Vagina (tissue), 2 donors: Measurements from ENCODE around the gene PLEKHS1. TPM values are rescaled to one million over a fixed set of nuclear protein-coding genes. Genes with fewer than 3 reads are reported as not detected.

ENCODE experiments used
- DNase-seq, 2 donors: peaks; one replicate each; pipeline ENCODE4 v3.0.0-alpha.2; 2017; ENCODE audit errors: extremely low spot score in 2 of 2
- H3K27ac ChIP-seq: fragments of 200-600 bp; sonication (generic); one replicate; pipeline ENCODE4 v1.5.1; 2019
- H3K27me3 ChIP-seq: fragments of 200-600 bp; sonication (generic); one replicate; pipeline ENCODE4 v1.5.1; 2019
- H3K36me3 ChIP-seq, 2 donors: fragments of 200-600 bp; sonication (generic); one replicate each; pipeline ENCODE4 v1.5.1; 2017 to 2019
- H3K4me1 ChIP-seq: fragments of 200-600 bp; sonication (generic); one replicate; pipeline ENCODE4 v1.5.1; 2019
- H3K4me3 ChIP-seq, 2 donors: fragments of 200-600 bp; sonication (generic); 1 replicate in 1 of 2; 2 replicates in 1 of 2; pipeline ENCODE4 v1.5.1; 2016 to 2019
- H3K9me3 ChIP-seq: fragments of 200-600 bp; sonication (generic); one replicate; pipeline ENCODE4 v1.5.1; 2019
- CTCF ChIP-seq, 3 experiments: fragments of 450-650 bp in 2 of 3; fragments of 200-600 bp in 1 of 3; sonication (generic) in 1 of 3; IDR thresholded peaks; one replicate each; pipeline ENCODE4 v1.5.1; 2017 to 2019; ENCODE audit warnings: antibody characterized with exemption in 3 of 3, mild to moderate bottlenecking in 2 of 3, moderate library complexity in 2 of 3
- POLR2A ChIP-seq, 2 donors: fragments of 450-650 bp; IDR thresholded peaks; one replicate each; pipeline ENCODE4 v1.6.1; 2017; ENCODE audit warnings: antibody characterized with exemption in 2 of 2, mild to moderate bottlenecking in 2 of 2, moderate library complexity in 2 of 2
- POLR2AphosphoS5 ChIP-seq, 2 donors: sonication (generic); formaldehyde crosslinking; IDR thresholded peaks; one replicate each; pipeline ENCODE4 v1.9.0; 2017; ENCODE audit warnings: antibody characterized with exemption in 2 of 2, mild to moderate bottlenecking in 2 of 2, low read depth in 1 of 2; ENCODE audit not compliant: insufficient read depth in 1 of 2
- intact Hi-C: fragments of 100-400 bp; cut with DNase I; formaldehyde crosslinking; loops from one replicate; pipeline ENCODE4 v1.15.1; 2023
- total RNA-seq: library from RNA; depleted of rRNA; stranded (reverse); fragments of >200 nt; gene quantifications from one replicate; pipeline ENCODE4 v1.2.3, GENCODE V29; 2016

The PLEKHS1 gene
- total RNA-seq, 1 donor from 2014 or later = not detected

DNA sequence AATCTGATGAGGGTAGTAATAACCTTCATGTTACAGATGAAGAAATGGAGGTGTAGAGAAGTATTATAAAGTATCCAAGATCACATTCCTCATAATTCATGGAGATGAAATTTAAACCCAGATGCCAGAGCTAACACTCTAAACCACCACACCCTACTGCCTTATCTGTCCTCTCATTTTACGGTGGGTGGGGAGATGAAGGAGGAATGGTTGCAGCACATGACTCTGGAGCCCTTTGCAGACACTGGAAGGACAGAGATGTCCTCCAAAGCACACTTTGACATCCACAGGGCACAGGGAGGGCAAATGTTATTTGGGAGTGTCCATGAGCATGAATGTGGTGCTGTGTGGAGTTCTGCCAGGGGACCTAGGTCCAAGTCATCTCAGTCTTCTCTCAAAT lies 1.1 kb downstream of the PLEKHS1 start:
- intact Hi-C loops = no loop called here
- no peak overlapping the region for H3K27ac ChIP-seq

GRCh38 chr10:113753020-113753692 lies 1.7 kb downstream of the PLEKHS1 start:
- Histone ChIP-seq H3K4me1 (no peaks in the 10 kb centered on the region), H3K4me3 (no peak overlapping the region), H3K27me3 (no peaks in the 10 kb centered on the region), H3K9me3 (no peaks in the 10 kb centered on the region), H3K36me3 (no peaks in the 10 kb centered on the region), H3K27ac (no peak overlapping the region)
- no peak for DNase-seq
- no peak for TF ChIP-seq CTCF (IDR thresholded peaks at IDR 0.05)
- no peak for TF ChIP-seq POLR2A (IDR thresholded peaks at IDR 0.05)
- no peak for TF ChIP-seq POLR2AphosphoS5 (IDR thresholded peaks at IDR 0.05; ENCODE audit: insufficient read depth in 1 of 2, low read depth in 1 of 2)
- intact Hi-C loops = no loop called here

More for the DNA sequence above, 1.1 kb downstream of the PLEKHS1 start:
- no peaks in the 10 kb centered on the region for H3K36me3 ChIP-seq
- no peak overlapping the region for H3K4me3 ChIP-seq
- no peaks in the 10 kb centered on the region for H3K9me3 ChIP-seq
- H3K4me1 ChIP-seq = no peaks in the 10 kb centered on the region
- H3K27me3 ChIP-seq = no peaks in the 10 kb centered on the region
- DNase-seq = no peak
- TF ChIP-seq POLR2A (IDR thresholded peaks at IDR 0.05) (no peak), POLR2AphosphoS5 (IDR thresholded peaks at IDR 0.05; ENCODE audit: insufficient read depth in 1 of 2, low read depth in 1 of 2) (no peak)

DNA sequence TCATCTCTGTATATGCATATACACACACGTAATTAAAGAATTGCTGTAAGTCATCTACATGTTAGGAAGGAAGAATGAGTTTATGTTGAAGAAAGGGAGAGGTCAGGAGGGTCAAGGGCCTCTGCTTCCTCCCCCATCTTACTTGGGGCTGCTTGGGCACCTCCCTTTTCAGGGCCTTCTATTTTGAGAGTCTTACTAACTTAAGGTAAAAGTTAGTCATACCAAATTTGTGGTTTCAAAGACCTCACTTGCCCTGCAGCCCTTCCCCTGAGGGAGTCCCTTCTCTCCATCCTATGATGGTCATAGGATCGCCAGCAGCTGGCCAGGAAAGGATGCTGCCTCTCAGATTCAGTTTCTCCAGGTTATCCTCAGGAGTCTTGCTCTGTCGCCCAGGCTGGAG lies 2.6 kb downstream of the PLEKHS1 start:
- intact Hi-C loops = no loop called here
- no peak overlapping the region for H3K4me3 ChIP-seq
- H3K36me3 ChIP-seq = no peaks in the 10 kb centered on the region
- H3K27me3 ChIP-seq = no peaks in the 10 kb centered on the region
- no peak overlapping the region for H3K27ac ChIP-seq
- H3K9me3 ChIP-seq = no peaks in the 10 kb centered on the region
- TF ChIP-seq POLR2A (IDR thresholded peaks at IDR 0.05) = no peak
- no peak for DNase-seq
- H3K4me1 ChIP-seq = no peaks in the 10 kb centered on the region

DNA sequence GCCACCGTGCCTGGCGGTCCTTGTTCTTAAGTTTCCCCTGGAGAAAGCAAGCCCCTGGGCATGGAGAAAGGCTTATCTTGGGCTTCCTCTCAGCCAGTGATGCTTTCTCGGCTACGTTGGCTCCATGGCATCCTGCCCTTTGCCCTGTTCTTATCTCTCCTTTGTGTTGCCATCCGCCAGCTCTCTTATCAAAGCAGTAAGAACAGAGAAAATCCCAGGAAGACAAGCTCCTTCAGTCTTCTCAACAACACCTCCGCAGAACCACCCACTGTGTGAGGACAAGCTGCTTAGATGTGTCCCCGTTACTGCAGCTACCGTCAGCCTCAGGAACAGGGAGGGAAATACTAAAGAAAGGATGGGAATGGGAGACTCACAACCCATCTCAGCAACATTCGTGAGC lies 3.3 kb downstream of the PLEKHS1 start:
- Histone ChIP-seq H3K27ac (no peak overlapping the region), H3K9me3 (no peaks in the 10 kb centered on the region), H3K4me3 (no peak overlapping the region), H3K36me3 (no peaks in the 10 kb centered on the region), H3K27me3 (no peaks in the 10 kb centered on the region), H3K4me1 (no peaks in the 10 kb centered on the region)
- intact Hi-C loops = no loop called here
- TF ChIP-seq POLR2AphosphoS5 (IDR thresholded peaks at IDR 0.05; ENCODE audit: insufficient read depth in 1 of 2, low read depth in 1 of 2) (no peak), CTCF (IDR thresholded peaks at IDR 0.05) (no peak), POLR2A (IDR thresholded peaks at IDR 0.05) (no peak)
- DNase-seq = no peak

- intact Hi-C loops = no loop called here
- TF ChIP-seq CTCF (IDR thresholded peaks at IDR 0.05) = no peak
- no peak for DNase-seq
- Histone ChIP-seq H3K4me1 (no peaks in the 10 kb centered on the region), H3K27ac (no peak overlapping the region), H3K27me3 (no peaks in the 10 kb centered on the region), H3K36me3 (no peaks in the 10 kb centered on the region), H3K9me3 (no peaks in the 10 kb centered on the region), H3K4me3 (no peak overlapping the region)
Observed at GRCh38 chr10:113756940-113757543, 5.6 kb downstream of the PLEKHS1 start.

DNA sequence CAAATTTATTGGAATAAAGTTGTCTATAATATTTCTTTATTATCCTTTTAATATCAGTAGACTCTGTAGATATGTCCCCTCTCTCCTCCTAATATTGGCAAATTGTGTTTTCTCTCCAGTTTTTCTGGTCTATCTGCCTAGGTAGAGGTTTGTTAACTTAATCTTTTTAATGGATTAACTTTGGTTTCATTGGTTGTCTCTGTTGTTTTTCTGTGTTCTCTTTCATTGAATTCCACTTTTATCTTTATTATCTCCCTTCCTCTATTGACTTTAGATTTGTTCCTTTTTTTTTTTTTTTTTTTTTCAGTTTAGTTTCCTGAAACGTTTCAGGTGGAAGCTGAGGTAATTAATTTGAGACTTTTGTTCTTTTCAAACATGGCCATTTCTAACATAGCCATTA lies 10.6 kb downstream of the PLEKHS1 start:
- Histone ChIP-seq H3K36me3 (no peaks in the 10 kb centered on the region), H3K27ac (no peak overlapping the region), H3K4me1 (no peaks in the 10 kb centered on the region), H3K9me3 (no peaks in the 10 kb centered on the region), H3K4me3 (no peak overlapping the region), H3K27me3 (no peaks in the 10 kb centered on the region)
- DNase-seq = no peak
- intact Hi-C loops = no loop called here
- no peak for TF ChIP-seq CTCF (IDR thresholded peaks at IDR 0.05)
- no peak for TF ChIP-seq POLR2AphosphoS5 (IDR thresholded peaks at IDR 0.05; ENCODE audit: insufficient read depth in 1 of 2, low read depth in 1 of 2)
- TF ChIP-seq POLR2A (IDR thresholded peaks at IDR 0.05) = no peak
